HG02870 (cell line): ENCODE data around the gene VMAC.
"Not testable (repeated sequence)": the region's sequence is repeated elsewhere in the genome, so short reads cannot be mapped to it uniquely, and the experiment has no call there.

Experiments
- ATAC-seq: cut with Tn5 transposase; IDR thresholded peaks from one replicate; pipeline ENCODE4 v1.9.1; 2021; ENCODE audit warnings: mild to moderate bottlenecking, moderate library complexity; ENCODE audit not compliant: unreplicated experiment

VMAC gene

GRCh38 chr19:5904352-5905113 lies at the start of gene VMAC:
Gene VMAC, plus strand, starts transcription at chr19:5904872. Its CDS starts 19 bp downstream, at chr19:5904891.
- ATAC-seq = peak; percentile 80

GRCh38 chr19:5855151-5855550 lies 49.5 kb upstream of the VMAC start:
- not testable (repeated sequence) for ATAC-seq

GRCh38 chr19:5857203-5858081 lies 47.2 kb upstream of the VMAC start:
- no peak for ATAC-seq

GRCh38 chr19:5863030-5863665 lies 41.5 kb upstream of the VMAC start:
- no peak for ATAC-seq

- ATAC-seq = no peak
These were observed 40.5 kb upstream of the VMAC start for GRCh38 chr19:5864013-5864720.

- ATAC-seq = no peak
These were observed 39.8 kb upstream of the VMAC start for GRCh38 chr19:5864725-5865486.

- no peak for ATAC-seq
These were observed 38.9 kb upstream of the VMAC start for GRCh38 chr19:5865772-5866171.

- no peak for ATAC-seq
These were observed 37.2 kb upstream of the VMAC start for GRCh38 chr19:5867201-5868136.

- ATAC-seq = no peak
These were observed 33.7 kb upstream of the VMAC start for GRCh38 chr19:5870986-5871394.

GRCh38 chr19:5873617-5874199 lies 31.0 kb upstream of the VMAC start:
- ATAC-seq = no peak

GRCh38 chr19:5874496-5874895 lies 30.2 kb upstream of the VMAC start:
- not testable (repeated sequence) for ATAC-seq

- no peak for ATAC-seq
These were observed 27.2 kb upstream of the VMAC start for GRCh38 chr19:5877427-5877826.

- ATAC-seq = no peak
These were observed 26.8 kb upstream of the VMAC start for GRCh38 chr19:5877882-5878281.

- ATAC-seq = no peak
These were observed 24.5 kb upstream of the VMAC start for GRCh38 chr19:5880196-5880595.

GRCh38 chr19:5880604-5881078 lies 24.0 kb upstream of the VMAC start:
- ATAC-seq = no peak

GRCh38 chr19:5881543-5882299 lies 23.0 kb upstream of the VMAC start:
- ATAC-seq = no peak

GRCh38 chr19:5882421-5882968 lies 22.2 kb upstream of the VMAC start:
- no peak for ATAC-seq
